IMR-90 (cell line): ENCODE data around the gene ASB5.

Experiments used
- MAFK ChIP-seq: IDR thresholded peaks from 2 replicates; pipeline ENCODE4 v1.6.1; 2012; ENCODE audit warnings: low read depth, low read length, improper control_type of control experiment
- SMC3 ChIP-seq: fragments of 150-350 bp; IDR thresholded peaks from 2 replicates; pipeline ENCODE4 v1.6.1; 2016; ENCODE audit warnings: low read depth, mild to moderate bottlenecking, antibody characterized with exemption, low read length, moderate library complexity
- TF ChIP-seq, protein P1 (sequence below): conservative IDR thresholded peaks from 2 replicates; pipeline ENCODE4 v1.5.1; 2012; ENCODE audit warnings: mild to moderate bottlenecking, low read depth, low read length, improper control_type of control experiment

DNA sequence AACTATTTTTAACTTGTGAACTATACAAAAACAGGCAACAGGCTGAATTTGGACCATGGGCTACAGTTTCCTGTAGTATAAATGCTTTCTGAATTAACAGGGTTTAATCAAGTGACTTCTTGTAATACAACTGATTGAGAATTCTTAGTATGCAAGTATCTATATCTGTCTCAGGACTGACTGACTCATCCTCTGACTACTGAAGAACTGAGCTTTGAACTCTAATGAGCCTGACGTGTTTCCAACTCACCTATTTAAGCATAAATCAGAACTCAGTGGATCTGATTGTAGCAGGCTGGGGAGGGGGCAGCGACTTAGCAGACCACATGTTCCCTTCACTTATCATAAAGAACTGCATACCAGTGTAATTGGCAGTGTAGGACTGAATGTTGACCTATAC is 81.4 kb downstream of the ASB5 start:
- TF ChIP-seq, protein P1, sequence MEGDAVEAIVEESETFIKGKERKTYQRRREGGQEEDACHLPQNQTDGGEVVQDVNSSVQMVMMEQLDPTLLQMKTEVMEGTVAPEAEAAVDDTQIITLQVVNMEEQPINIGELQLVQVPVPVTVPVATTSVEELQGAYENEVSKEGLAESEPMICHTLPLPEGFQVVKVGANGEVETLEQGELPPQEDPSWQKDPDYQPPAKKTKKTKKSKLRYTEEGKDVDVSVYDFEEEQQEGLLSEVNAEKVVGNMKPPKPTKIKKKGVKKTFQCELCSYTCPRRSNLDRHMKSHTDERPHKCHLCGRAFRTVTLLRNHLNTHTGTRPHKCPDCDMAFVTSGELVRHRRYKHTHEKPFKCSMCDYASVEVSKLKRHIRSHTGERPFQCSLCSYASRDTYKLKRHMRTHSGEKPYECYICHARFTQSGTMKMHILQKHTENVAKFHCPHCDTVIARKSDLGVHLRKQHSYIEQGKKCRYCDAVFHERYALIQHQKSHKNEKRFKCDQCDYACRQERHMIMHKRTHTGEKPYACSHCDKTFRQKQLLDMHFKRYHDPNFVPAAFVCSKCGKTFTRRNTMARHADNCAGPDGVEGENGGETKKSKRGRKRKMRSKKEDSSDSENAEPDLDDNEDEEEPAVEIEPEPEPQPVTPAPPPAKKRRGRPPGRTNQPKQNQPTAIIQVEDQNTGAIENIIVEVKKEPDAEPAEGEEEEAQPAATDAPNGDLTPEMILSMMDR = no peak
- TF ChIP-seq SMC3 (no peak), MAFK (no peak)
